Adipocyte (in vitro differentiated cells): ENCODE data around the gene TDRD10.

ENCODE experiments used
- DNase-seq: peaks from one replicate; pipeline ENCODE4 v3.0.0-alpha.2; 2015; ENCODE audit warnings: low read depth
- H3K27me3 ChIP-seq: replicated peaks from 2 replicates; pipeline ENCODE4 v1.7.0; 2013; ENCODE audit warnings: mild to moderate bottlenecking, low read length, moderate library complexity; ENCODE audit not compliant: control insufficient read depth, insufficient read depth
- H3K36me3 ChIP-seq: 2 replicates; pipeline ENCODE4 v1.7.0; 2013; ENCODE audit warnings: low read length, mild to moderate bottlenecking, moderate library complexity; ENCODE audit not compliant: control insufficient read depth, insufficient read depth, severe bottlenecking
- H3K4me1 ChIP-seq: 2 replicates; pipeline ENCODE4 v1.7.0; 2013; ENCODE audit warnings: mild to moderate bottlenecking, low read length, moderate library complexity; ENCODE audit not compliant: control insufficient read depth, insufficient read depth
- H3K4me3 ChIP-seq: 2 replicates; pipeline ENCODE4 v1.7.0; 2013; ENCODE audit warnings: mild to moderate bottlenecking, low read length, moderate library complexity
- H3K9ac ChIP-seq: 2 replicates; pipeline ENCODE4 v1.7.0; 2013; ENCODE audit warnings: mild to moderate bottlenecking, low read length, moderate library complexity
- H3K9me3 ChIP-seq: 2 replicates; pipeline ENCODE4 v1.7.0; 2013; ENCODE audit warnings: mild to moderate bottlenecking, low read length, moderate library complexity; ENCODE audit not compliant: control insufficient read depth

Gene TDRD10

GRCh38 chr1:154557939-154558719 lies 56.1 kb downstream of the TDRD10 start, which contains the start of gene UBE2Q1:
UBE2Q1 (minus strand) TSS chr1:154558662; CDS start chr1:154558553, 109 bp downstream.
- H3K4me3 ChIP-seq: peak within 1 kb of the TSS; percentile 89
- H3K9ac ChIP-seq: peak within 1 kb of the TSS; percentile 95
- H3K9me3 ChIP-seq: no peaks in the 10 kb centered on the region
- H3K36me3 ChIP-seq: peaks cover 27% of the 10 kb centered on the region
- H3K27me3 ChIP-seq: no peaks in the 10 kb centered on the region
- peak; percentile 75 for DNase-seq
- H3K4me1 ChIP-seq: peaks cover 36% of the 10 kb centered on the region

GRCh38 chr1:154558720-154559465 lies 56.9 kb downstream of the TDRD10 start:
- peaks cover 19% of the 10 kb centered on the region for H3K36me3 ChIP-seq
- H3K9me3 ChIP-seq: no peaks in the 10 kb centered on the region
- peak overlapping the region; percentile 87 for H3K4me3 ChIP-seq
- H3K4me1 ChIP-seq: peaks cover 30% of the 10 kb centered on the region
- no peaks in the 10 kb centered on the region for H3K27me3 ChIP-seq
- DNase-seq: peak; percentile 100
- H3K9ac ChIP-seq: peak overlapping the region; percentile 94

GRCh38 chr1:154559466-154560044 lies 57.5 kb downstream of the TDRD10 start:
- Histone ChIP-seq H3K9me3 (no peaks in the 10 kb centered on the region), H3K36me3 (peaks cover 13% of the 10 kb centered on the region), H3K27me3 (no peaks in the 10 kb centered on the region), H3K4me1 (peaks cover 30% of the 10 kb centered on the region), H3K4me3 (peak overlapping the region; percentile 87), H3K9ac (peak overlapping the region; percentile 94)
- DNase-seq: peak; percentile 97

- Histone ChIP-seq H3K4me1 (peaks cover 3% of the 10 kb centered on the region), H3K27me3 (peaks cover 43% of the 10 kb centered on the region), H3K9me3 (no peaks in the 10 kb centered on the region), H3K36me3 (no peaks in the 10 kb centered on the region), H3K9ac (no peak overlapping the region), H3K4me3 (no peak overlapping the region)
- no peak for DNase-seq
These were observed 63.9 kb downstream of the TDRD10 start for GRCh38 chr1:154565876-154566275.

- no peaks in the 10 kb centered on the region for H3K9me3 ChIP-seq
These were observed 65.6 kb downstream of the TDRD10 start, which contains the start of gene CHRNB2 for GRCh38 chr1:154567386-154568156. CHRNB2 (plus strand) TSS chr1:154567778; CDS start chr1:154568045, 267 bp downstream.

GRCh38 chr1:154568157-154568815 lies 66.3 kb downstream of the TDRD10 start:
- peaks cover 50% of the 10 kb centered on the region for H3K27me3 ChIP-seq
- no peaks in the 10 kb centered on the region for H3K9me3 ChIP-seq
- H3K4me3 ChIP-seq: peak overlapping the region; percentile 56
- no peak overlapping the region for H3K9ac ChIP-seq
- H3K36me3 ChIP-seq: no peaks in the 10 kb centered on the region
- DNase-seq: no peak
- peaks cover 3% of the 10 kb centered on the region for H3K4me1 ChIP-seq

More at GRCh38 chr1:154567386-154568156, 65.6 kb downstream of the TDRD10 start, which contains the start of gene CHRNB2:
- DNase-seq: peak; percentile 74
- Histone ChIP-seq H3K4me3 (peak within 1 kb of the TSS; percentile 56), H3K9ac (no peak within 1 kb of the TSS), H3K36me3 (no peaks in the 10 kb centered on the region), H3K27me3 (peaks cover 50% of the 10 kb centered on the region), H3K4me1 (peaks cover 3% of the 10 kb centered on the region)

GRCh38 chr1:154571244-154571963 lies 69.4 kb downstream of the TDRD10 start:
- peaks cover 46% of the 10 kb centered on the region for H3K27me3 ChIP-seq

GRCh38 chr1:154571964-154572288 lies 69.9 kb downstream of the TDRD10 start:
- Histone ChIP-seq H3K27me3 (peaks cover 41% of the 10 kb centered on the region), H3K9me3 (no peaks in the 10 kb centered on the region), H3K4me3 (no peak overlapping the region), H3K4me1 (peaks cover 8% of the 10 kb centered on the region), H3K9ac (no peak overlapping the region), H3K36me3 (no peaks in the 10 kb centered on the region)
- DNase-seq: no peak

More at GRCh38 chr1:154571244-154571963, 69.4 kb downstream of the TDRD10 start:
- no peaks in the 10 kb centered on the region for H3K9me3 ChIP-seq
- H3K4me3 ChIP-seq: no peak overlapping the region
- H3K9ac ChIP-seq: no peak overlapping the region
- peaks cover 8% of the 10 kb centered on the region for H3K4me1 ChIP-seq
- no peak for DNase-seq
- no peaks in the 10 kb centered on the region for H3K36me3 ChIP-seq

GRCh38 chr1:154572468-154573167 lies 70.6 kb downstream of the TDRD10 start:
- Histone ChIP-seq H3K9me3 (no peaks in the 10 kb centered on the region), H3K4me3 (no peak overlapping the region), H3K36me3 (no peaks in the 10 kb centered on the region), H3K27me3 (peaks cover 34% of the 10 kb centered on the region), H3K9ac (no peak overlapping the region), H3K4me1 (peaks cover 8% of the 10 kb centered on the region)
- DNase-seq: no peak
